Activated gamma-delta T cell treated with Interleukin-2 at 50 U/mL for 16 hours (primary cell): Measurements from ENCODE around the gene IFT122.
"Not testable (repeated sequence)": the region's sequence is repeated elsewhere in the genome, so short reads cannot be mapped to it uniquely, and the experiment has no call there.

Experiments used
- DNase-seq: peaks from one replicate; pipeline ENCODE4 v3.0.0-alpha.2; 2020

Gene IFT122

DNA sequence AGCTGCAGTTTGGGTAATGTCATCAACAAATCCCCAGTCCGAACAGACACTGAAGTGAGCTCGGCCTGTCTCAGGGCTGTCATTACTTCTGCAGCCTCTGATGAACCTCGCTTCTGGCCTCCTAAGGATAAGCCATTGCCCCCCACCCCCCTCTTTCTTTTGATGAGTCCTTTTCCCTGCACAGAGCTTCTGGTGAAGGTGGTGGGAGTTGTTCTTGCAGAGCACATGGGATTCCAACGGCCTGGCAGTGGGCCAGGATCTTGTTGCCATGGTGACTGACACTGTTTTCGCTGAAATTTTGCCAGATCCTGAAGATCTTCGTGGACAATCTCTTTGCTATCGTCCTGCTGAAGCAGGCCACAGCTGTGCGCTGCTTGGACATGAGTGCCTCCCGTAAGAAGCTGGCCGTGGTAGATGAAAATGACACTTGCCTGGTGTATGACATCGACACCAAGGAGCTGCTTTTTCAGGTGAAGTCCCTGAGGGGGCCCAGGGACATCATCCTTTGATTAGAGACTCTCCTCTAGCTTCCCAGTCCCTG lies 41.3 kb downstream of the IFT122 start:
- not testable (repeated sequence) for DNase-seq

DNA sequence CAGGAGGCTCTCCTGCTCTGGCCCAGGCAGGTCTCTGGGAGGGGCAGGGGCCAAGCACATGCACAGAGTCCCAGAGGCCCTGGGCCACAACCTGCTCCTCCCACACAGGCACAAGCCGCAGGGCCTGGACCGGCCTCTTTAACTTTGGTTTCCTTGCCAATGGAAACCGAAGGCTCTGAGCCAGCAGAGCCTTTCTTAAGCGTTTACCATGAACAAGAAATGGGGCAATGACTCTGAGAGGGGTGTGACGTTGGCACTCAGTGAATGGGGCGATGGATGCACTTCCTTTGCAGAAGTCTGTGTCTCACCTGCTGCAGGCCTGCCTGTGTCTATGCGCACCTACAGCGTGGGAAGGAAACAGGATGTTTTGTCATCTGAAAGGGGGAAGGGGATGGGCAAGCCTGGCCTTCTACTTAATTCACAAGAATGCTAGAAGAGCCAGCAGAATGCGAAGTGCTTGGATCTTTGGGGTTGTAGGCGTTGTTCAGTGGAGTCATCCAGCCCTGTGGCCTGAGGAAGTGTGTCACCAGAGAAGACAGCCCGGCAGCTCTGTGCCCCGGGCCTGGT lies 41.8 kb downstream of the IFT122 start:
- no peak for DNase-seq

DNA sequence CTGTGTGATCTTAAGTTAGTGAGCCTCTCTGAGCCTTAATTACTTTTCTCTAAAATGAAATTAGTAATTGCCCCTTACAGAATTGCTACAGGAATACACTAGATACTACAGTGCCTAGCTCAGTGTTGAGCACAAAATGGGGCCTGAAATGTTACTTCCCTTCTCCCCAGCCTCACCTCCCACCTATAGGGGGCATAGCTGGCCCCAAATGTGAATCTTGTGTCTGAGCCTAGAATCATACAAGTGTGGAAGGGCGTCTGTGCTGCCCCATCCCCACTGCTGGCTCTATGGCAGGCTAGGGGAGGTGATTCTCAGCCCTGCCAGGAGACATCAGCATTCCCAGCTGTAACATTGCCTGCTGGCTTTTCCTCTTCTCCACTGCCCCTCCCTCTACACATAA lies 42.7 kb downstream of the IFT122 start:
- DNase-seq = no peak

DNA sequence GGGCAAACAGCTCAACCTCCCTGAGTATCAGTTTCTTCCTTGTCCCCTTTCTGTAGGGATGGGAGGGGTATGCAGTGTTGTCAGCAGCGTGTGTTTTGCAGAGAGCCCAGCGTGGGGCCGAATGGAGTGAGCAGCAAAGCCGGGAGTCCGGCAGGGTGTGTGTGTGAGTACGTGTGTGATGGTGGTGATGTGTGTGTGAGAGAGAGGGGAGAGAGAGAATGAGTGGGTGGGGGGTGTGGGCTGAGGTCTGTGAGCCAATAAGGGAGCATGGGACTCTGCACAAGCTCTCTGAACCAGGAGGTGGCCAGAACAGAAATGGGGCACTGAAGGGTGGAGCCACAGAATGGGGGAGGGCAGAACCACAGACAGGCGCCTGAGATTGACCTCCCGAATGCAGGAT lies 43.8 kb downstream of the IFT122 start:
- no peak for DNase-seq

DNA sequence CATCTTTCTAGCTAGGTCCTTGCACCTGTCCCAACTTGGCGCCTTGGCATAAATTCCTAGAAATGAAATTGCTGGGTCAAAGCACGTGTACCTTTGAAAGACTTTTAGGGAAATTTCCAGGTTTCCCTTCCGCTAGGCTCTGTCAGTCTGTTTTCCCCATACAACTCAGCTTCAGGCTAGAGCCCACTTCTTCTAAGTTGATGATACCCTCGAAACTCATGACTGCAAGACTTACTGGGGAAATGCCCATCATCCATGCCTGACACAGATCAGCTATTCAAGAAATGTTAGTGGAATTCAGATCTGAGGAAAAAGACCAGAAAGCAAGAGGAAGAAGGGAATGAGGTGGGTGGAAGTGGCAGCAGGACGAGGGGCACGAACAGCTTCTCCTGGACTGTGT lies 45.1 kb downstream of the IFT122 start:
- not testable (repeated sequence) for DNase-seq

DNA sequence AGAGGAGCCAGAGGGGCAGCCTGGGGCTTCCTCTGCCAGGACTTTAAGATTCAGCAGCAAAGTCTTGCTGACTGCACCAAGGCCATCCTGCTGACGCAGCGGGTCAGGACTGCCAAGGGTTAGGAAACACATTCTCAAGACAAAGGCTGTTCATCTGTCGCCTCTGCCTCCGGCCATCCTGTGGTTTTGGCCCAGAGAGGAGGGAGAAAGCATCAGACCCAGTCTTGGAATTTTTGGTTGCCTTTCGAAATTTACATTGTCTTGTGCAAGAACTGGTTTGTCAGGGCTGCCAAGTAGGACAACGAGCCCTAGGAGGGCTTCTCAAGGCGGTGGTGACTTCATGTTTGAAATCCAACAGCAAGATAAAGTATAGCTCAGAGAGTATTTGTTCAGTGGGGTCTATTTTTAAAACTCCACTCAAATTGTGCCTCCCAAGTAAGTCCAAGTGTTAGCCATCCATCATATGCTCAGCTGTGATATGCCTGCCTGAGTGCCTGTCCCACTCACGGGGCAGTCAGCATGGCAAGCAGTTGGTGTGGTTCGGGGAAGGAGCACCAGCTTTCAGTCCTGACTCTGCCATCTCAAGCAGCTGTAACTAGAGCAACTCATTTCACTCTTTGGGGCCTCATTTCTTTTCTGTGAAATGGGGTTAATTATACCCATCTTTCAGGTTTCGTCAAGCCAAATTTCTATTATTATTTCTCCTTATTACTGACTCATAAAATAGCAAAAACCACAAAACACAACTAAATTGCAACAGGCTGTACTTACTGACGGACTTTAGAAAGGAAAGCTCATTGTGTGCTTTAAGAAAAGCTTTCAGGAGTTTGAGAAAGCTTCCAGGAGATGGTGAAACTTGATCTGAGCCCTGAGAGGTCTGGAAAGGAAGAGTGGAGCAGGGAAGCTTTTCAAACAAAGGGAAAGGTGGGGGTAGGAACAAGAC lies 46.0 kb downstream of the IFT122 start:
- no peak for DNase-seq

DNA sequence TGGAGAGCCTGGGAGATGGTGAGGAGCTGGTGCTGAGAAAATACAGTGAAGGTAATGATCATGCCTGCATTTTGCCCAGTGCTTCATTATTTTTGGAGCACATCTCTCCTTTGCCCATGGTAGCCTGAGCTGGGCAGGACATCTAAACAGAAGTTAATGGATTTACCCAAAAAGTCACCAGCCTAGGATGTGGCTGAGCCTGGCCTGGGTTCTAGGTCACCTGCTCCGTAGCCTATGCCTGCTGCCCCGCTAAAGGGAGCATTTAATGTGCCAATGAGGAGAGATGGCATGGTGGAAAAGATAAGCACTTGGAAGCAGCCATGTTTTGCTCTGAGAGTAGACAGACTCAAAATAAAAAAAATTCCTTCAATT lies 46.6 kb downstream of the IFT122 start:
- DNase-seq = no peak

DNA sequence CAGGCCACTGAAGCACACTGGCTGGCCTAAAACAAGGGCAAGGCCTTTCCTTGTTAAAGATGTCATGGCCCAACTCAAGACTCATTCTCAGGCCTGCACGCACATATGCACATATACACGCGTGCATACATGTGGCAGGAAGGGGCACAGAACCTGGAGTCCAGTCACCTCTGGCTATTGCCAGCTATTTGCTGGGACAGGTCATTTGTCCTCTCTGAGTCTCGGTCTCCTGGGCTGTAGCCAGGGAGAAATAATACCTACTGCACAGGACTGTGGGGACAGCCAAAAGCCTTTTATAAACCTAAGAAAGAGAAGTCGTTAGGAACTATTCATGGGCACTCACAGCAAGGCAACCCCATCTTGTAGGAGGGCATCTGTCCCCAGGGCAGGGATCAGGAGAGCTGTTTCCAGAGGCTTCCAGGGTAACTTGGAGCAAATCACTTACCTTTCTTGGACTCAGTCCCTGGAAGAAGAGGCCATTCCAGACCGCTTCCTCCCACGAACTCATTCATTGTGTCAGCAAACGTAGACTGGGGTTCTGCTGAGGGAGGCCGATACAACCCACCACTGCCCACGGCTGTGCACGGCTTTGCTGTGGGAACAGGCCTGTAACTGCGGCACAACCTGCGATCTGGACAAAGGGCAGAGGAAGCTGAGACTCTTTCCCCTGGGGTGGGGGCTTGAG lies 47.3 kb downstream of the IFT122 start:
- DNase-seq = no peak

DNA sequence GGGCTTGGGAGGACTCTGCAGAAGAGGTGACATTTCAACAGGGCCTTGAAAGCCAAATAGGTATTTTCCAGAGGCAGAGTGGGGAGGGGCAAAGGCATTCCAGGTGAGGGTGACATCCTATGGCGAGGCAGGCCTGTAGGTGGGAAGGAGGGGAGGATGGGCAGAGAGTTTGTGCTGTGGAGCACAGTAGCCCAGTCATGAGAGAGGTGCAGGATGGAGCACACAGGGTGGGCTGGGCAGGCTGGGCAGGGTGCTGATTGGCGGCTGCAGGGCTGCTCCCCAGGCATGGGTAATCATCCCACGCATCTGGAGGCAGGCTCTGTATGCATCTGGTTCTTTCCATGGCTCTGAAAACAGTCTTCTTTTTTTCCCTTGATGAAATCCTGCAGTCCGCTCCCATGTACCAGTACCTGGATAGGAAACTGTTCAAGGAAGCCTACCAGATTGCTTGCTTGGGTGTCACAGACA lies 47.9 kb downstream of the IFT122 start:
- not testable (repeated sequence) for DNase-seq

DNA sequence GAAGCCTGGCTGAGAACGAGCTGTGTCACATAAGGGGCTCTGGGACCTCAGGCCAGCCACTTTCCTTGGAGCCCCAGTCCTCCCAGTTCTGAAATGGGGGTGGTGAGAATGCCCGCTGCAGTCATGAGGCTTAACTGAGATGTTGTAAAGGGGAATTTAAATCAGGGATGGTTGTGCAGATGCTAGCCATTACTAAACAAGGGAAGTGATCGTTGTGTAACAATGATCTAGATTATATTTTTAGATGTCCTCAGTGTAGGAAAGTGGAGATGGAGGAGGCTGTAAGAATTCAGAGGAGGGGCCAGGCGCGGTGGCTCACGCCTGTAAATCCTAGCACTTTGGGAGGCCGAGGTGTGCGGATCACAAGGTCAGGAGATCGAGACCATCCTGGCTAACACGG lies 49.2 kb downstream of the IFT122 start:
- DNase-seq = not testable (repeated sequence)

DNA sequence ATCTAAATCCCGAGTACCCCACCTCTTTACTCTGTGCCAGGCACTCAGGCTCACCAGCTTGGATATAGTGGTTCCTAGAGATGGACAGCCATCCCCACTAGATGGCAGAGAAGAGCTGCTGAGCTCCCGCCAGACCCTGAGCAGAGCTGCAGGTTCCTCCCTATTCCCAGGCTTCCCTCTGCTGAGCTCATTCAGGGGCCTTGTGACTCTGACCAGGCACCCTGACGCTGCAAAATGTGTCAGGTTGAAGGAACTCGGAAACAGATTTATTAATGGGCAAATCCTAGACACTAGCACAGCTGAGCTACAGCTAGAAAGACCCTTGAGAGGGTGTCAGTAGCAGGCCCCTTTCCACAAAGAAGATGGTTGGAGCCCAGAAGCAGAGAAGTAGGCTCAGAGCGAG lies 50.2 kb downstream of the IFT122 start:
- peak; percentile 61 for DNase-seq

DNA sequence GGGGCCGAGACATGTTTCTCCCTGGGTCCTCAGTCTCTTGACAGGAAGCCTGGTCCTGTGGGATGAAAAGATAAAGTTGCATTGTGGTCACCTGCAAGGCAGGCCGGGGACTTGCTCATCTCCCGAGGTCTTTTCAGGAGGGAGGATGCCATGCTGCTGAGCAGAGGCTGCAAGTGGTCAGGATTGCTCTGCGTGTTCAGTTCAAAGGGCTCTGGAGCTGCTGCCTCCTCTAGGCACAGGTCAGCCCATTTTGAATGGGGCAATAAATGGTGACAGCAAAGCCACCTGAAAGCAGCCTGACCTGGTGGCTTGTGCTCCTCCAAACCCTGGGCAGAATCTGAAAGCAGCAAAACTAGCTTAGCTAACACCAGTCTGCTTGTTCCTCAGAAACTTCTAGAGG lies 51.1 kb downstream of the IFT122 start:
- not testable (repeated sequence) for DNase-seq

DNA sequence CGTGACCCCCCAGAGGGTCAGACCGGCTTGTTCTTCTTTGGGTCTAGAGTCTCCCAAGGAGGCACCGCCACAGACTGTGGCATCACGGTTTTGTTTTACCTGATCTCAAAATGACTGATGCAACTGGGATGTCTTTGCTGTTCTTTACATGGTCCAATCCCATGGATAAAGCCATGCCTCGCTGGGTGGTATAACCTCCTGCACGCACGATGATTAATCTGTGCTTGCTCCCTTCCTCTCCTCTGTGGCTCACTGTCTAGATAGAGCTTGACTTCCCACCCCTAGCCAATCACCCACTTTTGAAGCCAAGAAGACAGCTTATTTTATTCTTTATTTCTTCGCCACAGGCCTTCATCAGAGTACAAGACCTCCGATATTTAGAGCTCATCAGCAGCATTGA lies 51.8 kb downstream of the IFT122 start:
- no peak for DNase-seq

DNA sequence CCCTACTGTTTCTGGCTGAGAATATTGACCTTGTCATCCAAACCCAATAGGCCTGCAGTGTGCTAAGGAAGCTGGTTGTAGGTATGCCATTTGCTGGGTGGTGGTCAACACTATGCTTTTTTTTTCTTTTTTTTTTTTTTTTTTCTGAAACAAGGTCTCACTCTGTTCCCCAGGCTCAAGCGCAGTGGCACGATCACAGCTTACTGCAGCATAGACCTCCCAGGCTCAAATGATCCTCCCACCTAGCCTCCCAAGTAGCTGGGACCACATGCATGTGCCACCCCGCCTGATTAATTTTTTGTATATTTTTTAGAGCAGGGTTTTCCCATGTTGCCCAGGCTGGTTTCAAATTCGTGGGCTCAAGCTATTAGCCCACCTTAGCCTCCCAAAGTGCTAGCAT lies 52.7 kb downstream of the IFT122 start:
- DNase-seq = no peak

DNA sequence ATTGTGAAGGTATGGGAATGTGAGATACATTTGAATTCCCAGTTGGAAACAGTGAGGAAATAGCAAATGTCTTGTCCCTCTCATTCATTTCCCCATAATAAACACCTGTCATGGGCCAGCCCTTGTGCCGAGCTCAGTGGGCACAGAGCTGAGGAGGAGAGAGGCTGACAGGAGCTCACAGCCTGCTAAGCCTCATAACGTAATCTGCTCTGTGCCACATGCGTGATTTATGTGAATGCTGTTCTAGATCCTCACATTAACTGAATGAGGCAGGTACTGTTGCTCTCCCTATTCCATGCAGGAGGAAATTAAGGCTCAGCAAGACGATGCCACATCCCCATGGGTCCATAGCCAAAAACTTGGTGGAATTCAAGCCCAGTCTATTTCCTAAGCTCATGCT lies 53.2 kb downstream of the IFT122 start:
- DNase-seq = no peak

DNA sequence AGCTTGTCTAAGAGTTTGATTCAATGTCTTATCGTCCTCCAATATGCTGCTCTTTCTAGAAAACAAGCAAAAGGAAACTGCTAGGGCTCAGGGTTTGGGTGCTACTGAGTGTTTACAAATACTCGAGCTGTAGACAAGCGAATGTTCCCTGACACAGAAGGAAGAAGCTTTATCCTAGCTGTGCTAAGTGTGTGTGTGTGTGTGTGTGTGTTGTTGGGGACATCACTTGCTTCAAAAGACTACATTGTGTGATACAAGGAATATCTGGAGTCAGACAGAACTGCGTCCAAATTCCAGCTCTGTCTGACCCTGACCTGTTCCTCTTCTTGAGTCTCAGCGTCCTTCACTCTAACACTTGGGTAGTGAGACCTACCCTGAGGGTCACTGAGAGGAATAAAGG lies 54.5 kb downstream of the IFT122 start:
- not testable (repeated sequence) for DNase-seq

DNA sequence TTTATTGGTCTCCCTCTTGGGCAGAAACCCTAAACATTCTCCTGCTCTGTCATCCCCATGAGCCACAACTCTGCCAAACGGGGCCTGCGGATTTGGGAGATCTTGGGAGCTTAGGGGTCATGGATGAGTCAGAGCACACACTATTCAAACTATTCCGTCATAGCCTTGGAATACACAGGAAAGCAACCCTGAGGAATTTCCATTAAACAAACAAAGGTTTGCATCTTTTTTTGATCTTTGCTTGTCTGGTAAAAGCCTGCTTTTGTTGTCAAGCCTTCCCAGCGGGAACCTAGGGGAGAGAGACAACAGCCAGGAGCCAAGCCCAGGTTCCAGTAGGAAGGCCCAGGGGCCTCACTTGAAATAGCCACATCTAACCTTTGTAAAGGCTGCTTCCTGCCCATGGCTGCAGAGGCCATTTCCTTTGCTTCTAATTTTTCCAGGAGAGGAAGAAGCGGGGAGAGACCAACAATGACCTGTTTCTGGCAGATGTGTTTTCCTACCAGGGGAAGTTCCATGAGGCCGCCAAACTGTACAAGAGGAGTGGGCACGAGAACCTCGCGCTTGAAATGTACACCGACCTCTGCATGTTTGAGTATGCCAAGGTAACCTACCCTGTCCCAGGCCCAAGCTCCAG lies 55.1 kb downstream of the IFT122 start:
- not testable (repeated sequence) for DNase-seq

DNA sequence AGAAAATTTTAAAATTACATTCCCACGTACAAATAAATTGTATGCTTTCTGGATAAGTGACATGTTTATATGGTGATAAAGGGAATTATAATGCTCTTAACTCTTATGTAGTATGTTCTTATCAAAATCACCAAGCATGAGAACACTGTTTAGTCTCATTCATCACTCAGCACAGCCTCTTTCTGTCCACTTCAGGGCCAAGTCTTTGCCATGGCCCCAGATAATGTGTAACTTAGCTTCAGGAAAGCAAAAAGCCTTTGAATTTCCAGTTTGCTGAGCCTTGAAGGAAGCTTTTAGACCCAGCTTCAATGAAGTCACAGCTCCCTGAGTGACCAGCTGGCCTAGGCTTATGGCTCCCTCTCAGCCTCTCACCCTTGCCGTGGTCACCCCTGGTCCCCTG lies 57.9 kb downstream of the IFT122 start:
- not testable (repeated sequence) for DNase-seq

DNA sequence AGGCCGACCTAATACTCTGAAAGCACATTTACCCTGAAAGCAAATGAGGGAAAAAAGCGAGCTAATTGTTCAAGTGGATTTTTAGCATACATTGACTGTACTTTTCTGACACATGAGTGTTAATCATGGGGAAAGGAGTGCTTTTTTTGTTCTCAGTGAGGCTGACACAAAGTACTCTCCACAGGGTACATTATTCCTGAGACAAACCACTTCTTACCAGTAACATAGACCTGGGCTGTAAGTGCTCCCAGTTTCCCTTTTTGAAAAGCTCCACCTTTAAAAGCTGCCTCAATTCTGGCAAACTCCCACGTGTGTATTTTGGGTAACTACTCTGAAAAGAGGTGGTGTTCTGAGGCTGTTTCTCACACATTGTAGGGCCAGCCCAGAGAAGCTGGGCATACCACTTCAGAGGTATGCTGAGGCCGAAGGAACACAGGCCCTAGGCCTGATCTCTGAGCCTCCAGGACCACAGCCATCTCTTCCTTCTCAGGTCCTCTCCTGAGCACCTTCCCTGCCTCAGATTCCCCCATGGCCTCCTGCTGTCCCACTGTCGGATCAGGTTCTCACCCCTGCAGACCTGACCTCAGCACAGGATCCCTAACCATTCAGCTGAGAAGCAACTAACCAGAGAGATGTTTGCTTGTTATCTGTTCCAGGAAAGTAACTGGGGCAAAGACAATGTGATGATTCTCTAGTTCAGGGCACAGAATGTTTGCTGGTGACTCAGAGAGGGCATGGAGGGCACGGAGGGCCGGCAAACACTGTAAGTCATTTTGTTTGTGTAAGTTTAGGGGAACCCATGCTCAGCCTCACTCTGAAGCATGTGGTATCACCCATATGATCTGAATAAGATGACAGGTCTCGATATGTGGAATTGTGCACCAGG lies 58.8 kb downstream of the IFT122 start:
- DNase-seq = not testable (repeated sequence)

DNA sequence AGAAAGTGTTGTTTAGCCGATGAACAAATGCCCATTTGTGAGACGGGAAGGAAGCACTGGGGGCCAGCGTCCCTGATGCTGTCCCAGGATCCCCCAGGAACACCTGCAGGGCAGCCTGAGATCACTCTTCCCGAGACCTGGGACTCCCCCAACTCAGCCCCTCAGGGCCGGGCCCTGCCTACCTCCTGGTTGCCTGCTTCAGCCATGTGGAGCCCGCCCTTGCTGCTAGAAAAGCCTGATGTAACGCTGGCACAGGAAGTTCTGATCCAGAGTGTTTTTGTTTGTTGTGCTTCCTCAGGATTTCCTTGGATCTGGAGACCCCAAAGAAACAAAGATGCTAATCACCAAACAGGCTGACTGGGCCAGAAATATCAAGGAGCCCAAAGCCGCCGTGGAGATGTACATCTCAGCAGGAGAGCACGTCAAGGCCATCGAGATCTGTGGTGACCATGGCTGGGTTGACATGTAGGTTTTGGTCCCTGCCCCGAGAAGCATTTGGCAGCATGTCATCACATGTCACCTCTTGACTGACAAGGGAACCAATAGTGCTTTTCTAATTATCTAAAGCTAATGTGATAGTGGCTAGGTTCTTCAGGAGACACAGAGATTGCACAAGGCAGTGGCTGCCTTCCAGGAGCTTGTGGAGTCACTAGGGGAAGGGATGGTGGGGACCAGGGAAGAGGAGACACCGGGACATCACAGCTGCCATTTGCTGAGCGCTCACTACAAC lies 59.7 kb downstream of the IFT122 start:
- DNase-seq = not testable (repeated sequence)

DNA sequence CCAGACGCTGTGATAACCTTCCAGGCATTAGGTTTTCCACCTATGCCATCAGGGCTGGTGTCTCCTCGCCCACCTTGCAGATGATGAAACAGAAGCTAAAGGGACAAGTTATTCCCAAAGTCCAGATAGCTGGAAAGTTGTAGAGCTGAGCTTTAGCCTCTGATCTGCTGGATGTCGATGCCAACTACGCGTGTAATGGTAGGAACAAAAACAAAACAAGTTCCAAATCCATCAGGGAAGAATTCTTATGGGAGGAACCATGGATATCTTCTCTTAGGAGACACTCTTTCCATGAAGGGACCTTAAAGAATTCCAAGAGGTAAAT lies 60.3 kb downstream of the IFT122 start:
- DNase-seq = no peak
